Omental fat pad (tissue), 4 donors: ENCODE results near the gene CKAP4. TPM values are rescaled to one million over a fixed set of nuclear protein-coding genes. Genes with fewer than 3 reads are reported as not detected.

ENCODE experiments used
- ATAC-seq: fragments of 150-250 bp; one replicate; pipeline ENCODE4 v1.9.1; 2016; ENCODE audit warnings: mild to moderate bottlenecking, moderate library complexity; ENCODE audit not compliant: low FRiP score
- DNase-seq: peaks from one replicate; pipeline ENCODE4 v3.0.0-alpha.2; 2019; ENCODE audit warnings: low spot score
- total RNA-seq, 4 donors: library from RNA; depleted of rRNA; stranded (reverse); fragments of >200 nt; gene quantifications; one replicate each; pipeline ENCODE4 v1.1.0, GENCODE V29; 2016
- TF ChIP-seq, protein P1 (sequence below), 3 donors: fragments of 450-650 bp; IDR thresholded peaks; one replicate each; pipeline ENCODE4 v1.5.1; 2016 to 2017; ENCODE audit warnings: antibody characterized with exemption in 3 of 3, mild to moderate bottlenecking in 3 of 3, moderate library complexity in 2 of 3

The CKAP4 gene
- total RNA-seq, 4 donors from 2014 or later, result 32.6 to 44.2 (median 33.5) TPM

DNA sequence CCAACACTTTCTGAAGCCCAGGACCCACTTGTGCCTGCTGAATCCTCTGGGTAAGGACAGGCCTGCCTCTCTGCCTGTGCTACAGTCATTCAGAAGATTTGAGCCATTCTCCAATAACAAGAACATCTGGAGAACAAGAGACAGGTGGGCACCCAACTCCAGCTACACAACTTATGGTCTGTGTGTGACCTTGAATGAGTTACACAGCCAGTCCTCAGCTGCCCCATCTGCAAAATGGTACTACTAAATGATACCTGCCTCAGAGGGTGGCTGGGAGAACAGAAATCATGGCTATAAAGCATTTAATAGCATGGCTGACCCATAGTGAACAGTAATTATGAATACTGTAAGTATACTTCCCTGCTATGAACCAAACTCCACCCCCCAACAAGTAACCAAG is 4.2 kb downstream of the CKAP4 start:
- ATAC-seq (no peak), DNase-seq (no peak)
- TF ChIP-seq, protein P1, sequence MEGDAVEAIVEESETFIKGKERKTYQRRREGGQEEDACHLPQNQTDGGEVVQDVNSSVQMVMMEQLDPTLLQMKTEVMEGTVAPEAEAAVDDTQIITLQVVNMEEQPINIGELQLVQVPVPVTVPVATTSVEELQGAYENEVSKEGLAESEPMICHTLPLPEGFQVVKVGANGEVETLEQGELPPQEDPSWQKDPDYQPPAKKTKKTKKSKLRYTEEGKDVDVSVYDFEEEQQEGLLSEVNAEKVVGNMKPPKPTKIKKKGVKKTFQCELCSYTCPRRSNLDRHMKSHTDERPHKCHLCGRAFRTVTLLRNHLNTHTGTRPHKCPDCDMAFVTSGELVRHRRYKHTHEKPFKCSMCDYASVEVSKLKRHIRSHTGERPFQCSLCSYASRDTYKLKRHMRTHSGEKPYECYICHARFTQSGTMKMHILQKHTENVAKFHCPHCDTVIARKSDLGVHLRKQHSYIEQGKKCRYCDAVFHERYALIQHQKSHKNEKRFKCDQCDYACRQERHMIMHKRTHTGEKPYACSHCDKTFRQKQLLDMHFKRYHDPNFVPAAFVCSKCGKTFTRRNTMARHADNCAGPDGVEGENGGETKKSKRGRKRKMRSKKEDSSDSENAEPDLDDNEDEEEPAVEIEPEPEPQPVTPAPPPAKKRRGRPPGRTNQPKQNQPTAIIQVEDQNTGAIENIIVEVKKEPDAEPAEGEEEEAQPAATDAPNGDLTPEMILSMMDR (IDR thresholded peaks at IDR 0.05), result no peak

DNA sequence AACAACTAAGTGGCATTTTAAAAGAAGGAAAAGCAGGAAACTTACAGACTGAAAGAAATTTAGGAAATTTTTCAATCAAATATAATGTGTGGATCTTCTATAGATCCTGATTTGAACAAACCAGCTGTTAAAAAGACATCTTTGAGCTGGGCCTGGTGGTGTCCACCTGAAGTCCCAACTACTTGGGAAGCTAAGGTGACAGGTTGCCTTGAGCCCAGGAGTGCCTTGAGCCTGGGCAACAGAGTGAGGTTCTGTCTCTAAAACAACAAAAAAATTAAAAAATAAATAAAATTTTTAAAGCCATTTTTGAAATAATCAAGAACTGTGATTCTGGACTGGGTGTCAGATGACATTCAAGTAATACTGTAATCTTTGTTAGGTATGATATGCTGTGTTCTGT is 7.0 kb downstream of the CKAP4 start:
- ATAC-seq (no peak), DNase-seq (no peak)
- TF ChIP-seq, protein P1 (IDR thresholded peaks at IDR 0.05), result no peak

DNA sequence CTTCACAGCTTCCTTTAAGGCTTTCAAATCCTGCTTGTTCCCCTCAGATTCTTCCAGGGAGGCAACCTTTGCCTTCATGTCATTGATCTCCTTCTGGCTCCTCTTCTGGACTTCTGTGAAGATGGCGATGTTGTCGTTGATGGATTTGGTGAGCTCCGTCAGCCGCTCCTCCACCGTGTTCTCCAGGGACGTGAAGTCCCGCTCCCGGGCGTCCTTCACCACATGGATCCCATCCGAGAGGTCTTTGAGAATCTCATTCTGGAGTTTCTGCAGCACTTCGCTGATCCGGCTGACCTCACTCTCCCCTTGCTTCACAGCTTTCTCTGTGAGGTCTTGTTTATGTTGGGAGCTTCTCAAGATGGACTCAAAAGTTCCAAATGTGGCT is 7.9 kb downstream of the CKAP4 start:
- TF ChIP-seq, protein P1 (IDR thresholded peaks at IDR 0.05), result no peak
- no peak for DNase-seq

DNA sequence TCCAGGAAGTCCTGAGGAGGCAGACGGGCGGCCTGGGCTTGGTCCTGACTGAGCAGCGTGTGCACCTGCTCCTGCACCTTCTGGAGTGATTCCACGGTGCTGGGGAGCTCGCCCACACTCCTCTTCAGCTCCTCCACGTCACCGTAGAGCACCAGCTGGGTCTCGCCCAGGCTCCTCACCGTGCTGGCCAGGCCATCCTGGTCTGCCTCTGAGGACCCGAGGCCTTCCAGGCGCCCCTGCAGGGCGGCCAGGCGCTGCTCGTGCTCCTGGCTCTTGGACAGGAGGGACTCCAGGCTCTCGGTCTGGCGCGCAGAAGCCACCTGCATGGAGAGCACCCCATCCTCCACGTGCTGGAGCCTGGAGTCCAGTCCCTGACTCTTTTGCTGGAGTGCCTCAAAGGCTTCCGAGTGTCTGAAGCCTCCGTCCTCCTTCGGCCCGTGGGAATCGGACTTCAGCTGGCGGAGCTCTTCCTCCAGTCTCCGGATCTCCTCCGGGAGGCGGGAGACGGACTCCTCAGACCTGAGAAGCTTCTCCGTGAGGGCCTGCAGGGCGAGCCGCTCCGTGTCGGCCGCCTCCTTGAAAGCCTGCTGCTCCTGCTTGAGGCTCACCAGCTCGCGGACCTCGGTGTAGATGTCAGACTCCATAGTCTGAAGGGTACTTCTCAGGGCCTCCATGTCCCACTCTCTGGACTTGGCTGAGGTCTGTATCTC is 8.4 kb downstream of the CKAP4 start:
- ATAC-seq (no peak), DNase-seq (no peak)
- TF ChIP-seq, protein P1 (IDR thresholded peaks at IDR 0.05), result no peak

More for the DNA sequence above, 7.9 kb downstream of the CKAP4 start:
- ATAC-seq, result no peak

DNA sequence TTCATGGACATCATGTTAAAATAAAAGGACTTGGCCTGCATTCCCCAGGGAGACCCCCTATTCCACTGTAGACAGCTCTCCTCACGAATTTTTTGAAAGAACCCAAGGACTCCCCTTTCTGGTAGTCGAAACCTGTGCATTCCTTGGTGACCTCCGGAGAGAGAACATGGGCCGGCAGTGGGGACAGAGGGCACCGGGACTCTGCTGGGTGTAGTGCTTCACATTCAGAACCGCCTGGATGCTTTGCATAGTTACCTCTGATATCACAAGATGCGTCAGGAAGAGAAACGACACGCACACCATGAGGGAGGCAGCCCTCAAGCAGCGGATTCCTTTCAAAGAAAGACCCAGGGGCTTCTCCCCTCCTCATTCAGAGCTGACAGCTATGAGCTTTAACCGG is 9.7 kb downstream of the CKAP4 start:
- no peak for ATAC-seq
- DNase-seq, result no peak
- TF ChIP-seq, protein P1 (IDR thresholded peaks at IDR 0.05), result no peak

DNA sequence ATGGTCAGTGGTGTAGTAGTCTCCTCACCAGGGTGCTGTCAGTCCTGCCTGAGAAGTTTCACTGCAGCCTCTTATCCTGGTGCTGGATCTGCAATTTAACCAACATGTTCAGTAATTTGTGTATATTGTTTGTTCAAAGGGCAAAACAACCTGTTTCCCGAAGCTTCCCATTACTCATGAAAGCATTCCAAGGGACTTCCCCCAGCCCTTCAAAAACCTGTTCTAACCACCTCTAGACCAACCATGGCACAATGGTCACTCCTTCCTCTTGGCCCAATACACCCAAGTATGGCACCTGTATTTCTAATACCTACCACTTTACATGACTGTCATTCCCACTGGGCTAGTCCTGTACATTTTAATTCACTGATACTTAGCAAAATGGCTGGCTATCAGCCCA is 12.1 kb downstream of the CKAP4 start:
- TF ChIP-seq, protein P1 (IDR thresholded peaks at IDR 0.05), result no peak
- ATAC-seq, result no peak
- no peak for DNase-seq

DNA sequence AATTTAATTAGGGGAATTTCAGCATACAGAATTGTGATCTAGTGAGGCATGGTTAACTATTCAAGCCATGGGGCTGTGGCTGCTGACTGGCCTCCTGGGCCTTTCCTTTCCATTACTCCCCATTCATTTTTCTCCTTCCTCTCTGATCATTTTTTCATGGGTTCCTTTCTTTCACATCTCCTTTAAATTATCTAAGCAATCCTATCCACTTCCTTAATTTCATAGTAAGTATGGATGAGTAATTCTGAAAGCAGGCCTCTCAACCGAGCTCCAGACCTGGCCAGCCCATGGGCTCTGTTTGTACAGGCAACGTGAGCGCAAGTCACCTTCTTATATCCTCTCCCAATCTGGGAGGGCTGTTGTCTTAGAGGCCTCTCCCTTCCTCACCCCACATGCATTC is 13.4 kb downstream of the CKAP4 start:
- ATAC-seq, result no peak
- TF ChIP-seq, protein P1 (IDR thresholded peaks at IDR 0.05), result no peak

More for the DNA sequence above, 13.4 kb downstream of the CKAP4 start:
- no peak for DNase-seq
